HepG2 (cell line): ENCODE data around the gene ZFR2. TPM values are rescaled to one million over a fixed set of nuclear protein-coding genes. Genes with fewer than 3 reads are reported as not detected.

Source experiments
- CC2D1A ChIP-seq: sonication (generic); formaldehyde crosslinking; IDR thresholded peaks from 2 replicates; pipeline ENCODE4 v1.8.1; 2023; ENCODE audit warnings: mild to moderate bottlenecking, missing genetic modification reagents
- DNMT1 ChIP-seq: sonication (generic); formaldehyde crosslinking; IDR thresholded peaks from 2 replicates; pipeline ENCODE4 v1.5.1; 2020; ENCODE audit warnings: mild to moderate bottlenecking, missing genetic modification reagents
- ETV6 ChIP-seq: sonication (generic); formaldehyde crosslinking; conservative IDR thresholded peaks from 2 replicates; pipeline ENCODE4 v1.4.0; 2020; ENCODE audit warnings: missing genetic modification reagents
- KDM5A ChIP-seq: fragments of 200-600 bp; sonication (generic); IDR thresholded peaks from 2 replicates; pipeline ENCODE4 v1.7.0; 2018; ENCODE audit warnings: antibody characterized with exemption, mild to moderate bottlenecking, low read length, borderline replicate concordance
- NFYB ChIP-seq: sonication (generic); formaldehyde crosslinking; IDR thresholded peaks from 2 replicates; pipeline ENCODE4 v1.4.0; 2020; ENCODE audit warnings: missing genetic modification reagents
- POLR2G ChIP-seq: fragments of 200-400 bp; formaldehyde crosslinking; IDR thresholded peaks from 2 replicates; pipeline ENCODE4 v1.6.1; 2018; ENCODE audit warnings: mild to moderate bottlenecking, low read depth, low read length, moderate library complexity
- PRPF4 ChIP-seq: fragments of 200-400 bp; formaldehyde crosslinking; IDR thresholded peaks from 2 replicates; pipeline ENCODE4 v1.6.1; 2016; ENCODE audit warnings: low read length, low read depth; ENCODE audit not compliant: poor library complexity, severe bottlenecking
- SNRNP70 ChIP-seq: fragments of 200-400 bp; formaldehyde crosslinking; IDR thresholded peaks from 2 replicates; pipeline ENCODE4 v1.6.1; 2017; ENCODE audit warnings: mild to moderate bottlenecking, low read depth, low read length, moderate library complexity
- ZFP36 ChIP-seq: fragments of 150-350 bp; IDR thresholded peaks from 2 replicates; pipeline ENCODE4 v1.6.1; 2018; ENCODE audit warnings: borderline replicate concordance, low read length, low read depth; ENCODE audit not compliant: partially characterized antibody
- ZNF354B ChIP-seq: sonication (generic); formaldehyde crosslinking; IDR thresholded peaks from 2 replicates; pipeline ENCODE4 v1.8.0; 2022; ENCODE audit warnings: mild to moderate bottlenecking, missing genetic modification reagents
- ZNF460 ChIP-seq: sonication (generic); formaldehyde crosslinking; IDR thresholded peaks from 2 replicates; pipeline ENCODE4 v1.5.1; 2020; ENCODE audit warnings: missing genetic modification reagents, mild to moderate bottlenecking, borderline replicate concordance
- ZNF557 ChIP-seq: sonication (generic); formaldehyde crosslinking; IDR thresholded peaks from 2 replicates; pipeline ENCODE4 v1.4.0; 2020; ENCODE audit warnings: missing genetic modification reagents
- ZNF644 ChIP-seq: IDR thresholded peaks from 2 replicates; pipeline ENCODE4 v1.6.1; 2016; ENCODE audit warnings: low read depth
- ZNF652 ChIP-seq: IDR thresholded peaks from 2 replicates; pipeline ENCODE4 v1.6.1; 2016; ENCODE audit warnings: low read depth, borderline replicate concordance
- ZSCAN22 ChIP-seq: sonication (generic); formaldehyde crosslinking; IDR thresholded peaks from 2 replicates; pipeline ENCODE4 v1.4.0; 2020; ENCODE audit warnings: mild to moderate bottlenecking, missing genetic modification reagents
- polyA plus RNA-seq, 8 experiments: library from polyadenylated mRNA; depleted of rRNA in 3 of 8; stranded (reverse) in 7 of 8; unstranded in 1 of 8; fragments of >200 nt; fragmentation: Illumina TruSeq in 4 of 8; extraction: Trizol in 4 of 8; gene quantifications; 2 replicates each; pipeline versions ENCODE4 v1.2.1 to v1.2.3, GENCODE V29; 2011 to 2016; ENCODE audit warnings: low read depth in 4 of 8, missing spikeins in 1 of 8, mixed read lengths in 1 of 8; ENCODE audit not compliant: insufficient read depth in 1 of 8
- total RNA-seq, 5 experiments: library from RNA; depleted of rRNA; stranded (reverse); fragments of >200 nt; fragmentation: Illumina TruSeq; extraction: Trizol; gene quantifications; 2 replicates each; pipeline ENCODE4 v1.2.3, GENCODE V29; 2016; ENCODE audit warnings: low read depth in 1 of 5
- TF ChIP-seq, protein P1 (sequence below): sonication (generic); formaldehyde crosslinking; IDR thresholded peaks from 2 replicates; pipeline ENCODE4 v1.8.0; 2022; ENCODE audit warnings: mild to moderate bottlenecking, missing genetic modification reagents, borderline replicate concordance
- TF ChIP-seq, protein P2 (sequence below): sonication (generic); formaldehyde crosslinking; IDR thresholded peaks from 2 replicates; pipeline ENCODE4 v1.4.0; 2020; ENCODE audit warnings: missing genetic modification reagents
- TF ChIP-seq, protein P3 (sequence below): sonication (generic); formaldehyde crosslinking; IDR thresholded peaks from 2 replicates; pipeline ENCODE4 v1.4.0; 2020; ENCODE audit warnings: missing genetic modification reagents
- TF ChIP-seq, protein P4 (sequence below): fragments of 450-650 bp; IDR thresholded peaks from 2 replicates; pipeline ENCODE4 v1.6.1; 2017
- TF ChIP-seq, protein P5 (sequence below): sonication (generic); formaldehyde crosslinking; IDR thresholded peaks from 2 replicates; pipeline ENCODE4 v1.9.0; 2022; ENCODE audit warnings: low read depth, missing genetic modification reagents
- TF ChIP-seq, protein P6 (sequence below): sonication (generic); formaldehyde crosslinking; IDR thresholded peaks from 2 replicates; pipeline ENCODE4 v1.5.0; 2020; ENCODE audit warnings: missing genetic modification reagents

Gene ZFR2
- total and polyA plus RNA-seq, 2 of the 13 experiments (the other 11 are each of a cell fraction or from before 2014, with no cell fraction given): 0.37 to 0.69 TPM

DNA sequence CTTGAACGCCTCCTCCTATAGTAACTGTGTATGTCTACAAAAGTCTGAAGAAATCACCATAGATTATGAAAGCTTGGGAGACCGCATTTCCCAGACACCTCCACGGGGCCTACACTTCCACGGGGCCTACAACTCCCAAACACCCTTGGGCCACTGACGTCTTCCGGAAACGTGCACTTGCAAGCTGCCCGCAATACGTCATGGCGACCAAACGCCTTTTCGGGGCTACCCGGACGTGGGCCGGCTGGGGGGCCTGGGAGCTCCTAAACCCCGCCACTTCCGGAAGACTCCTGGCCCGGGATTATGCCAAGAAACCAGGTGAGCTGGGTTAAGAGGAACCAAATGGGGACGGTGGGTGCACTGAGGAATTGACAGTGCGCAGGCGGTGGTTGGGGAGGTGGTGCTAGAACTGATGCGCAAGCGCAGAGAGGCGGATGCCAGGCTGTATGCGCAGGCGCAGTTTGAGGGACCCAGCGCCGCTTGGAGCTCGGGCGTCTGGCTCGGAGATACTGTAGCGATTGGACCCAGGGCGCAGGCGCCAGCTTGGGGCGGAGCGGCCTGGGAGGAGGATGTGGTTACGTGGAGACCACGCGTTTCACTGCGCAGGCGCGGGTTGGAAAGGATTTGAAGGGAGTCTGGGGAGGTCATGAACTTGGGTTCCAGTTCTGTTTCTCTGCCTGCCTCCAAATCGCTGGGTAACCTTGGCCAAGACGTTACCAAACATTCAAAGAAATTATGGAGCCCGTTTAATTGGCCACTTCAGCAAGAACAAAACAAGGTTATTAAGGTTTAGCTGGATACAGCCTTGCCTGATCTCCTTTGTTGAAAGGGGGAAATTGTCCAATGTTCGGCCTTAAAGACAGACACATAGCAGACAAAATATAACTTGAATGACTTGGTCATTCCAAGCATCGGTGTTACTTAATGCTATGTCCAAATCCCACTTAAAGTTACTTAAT, 106.1 kb downstream of the ZFR2 start, which contains the start of gene MRPL54 (continued):
- TF ChIP-seq, protein P1, sequence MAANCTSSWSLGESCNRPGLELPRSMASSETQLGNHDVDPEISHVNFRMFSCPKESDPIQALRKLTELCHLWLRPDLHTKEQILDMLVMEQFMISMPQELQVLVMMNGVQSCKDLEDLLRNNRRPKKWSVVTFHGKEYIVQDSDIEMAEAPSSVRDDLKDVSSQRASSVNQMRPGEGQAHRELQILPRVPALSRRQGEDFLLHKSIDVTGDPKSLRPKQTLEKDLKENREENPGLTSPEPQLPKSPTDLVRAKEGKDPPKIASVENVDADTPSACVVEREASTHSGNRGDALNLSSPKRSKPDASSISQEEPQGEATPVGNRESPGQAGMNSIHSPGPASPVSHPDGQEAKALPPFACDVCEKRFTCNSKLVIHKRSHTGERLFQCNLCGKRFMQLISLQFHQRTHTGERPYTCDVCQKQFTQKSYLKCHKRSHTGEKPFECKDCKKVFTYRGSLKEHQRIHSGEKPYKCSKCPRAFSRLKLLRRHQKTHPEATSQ (CRISPR knock-in tag): peak; percentile 72; the same call in 1 of the 2 replicates
- no peak for TF ChIP-seq NFYB (CRISPR knock-in tag)
- TF ChIP-seq, protein P2, sequence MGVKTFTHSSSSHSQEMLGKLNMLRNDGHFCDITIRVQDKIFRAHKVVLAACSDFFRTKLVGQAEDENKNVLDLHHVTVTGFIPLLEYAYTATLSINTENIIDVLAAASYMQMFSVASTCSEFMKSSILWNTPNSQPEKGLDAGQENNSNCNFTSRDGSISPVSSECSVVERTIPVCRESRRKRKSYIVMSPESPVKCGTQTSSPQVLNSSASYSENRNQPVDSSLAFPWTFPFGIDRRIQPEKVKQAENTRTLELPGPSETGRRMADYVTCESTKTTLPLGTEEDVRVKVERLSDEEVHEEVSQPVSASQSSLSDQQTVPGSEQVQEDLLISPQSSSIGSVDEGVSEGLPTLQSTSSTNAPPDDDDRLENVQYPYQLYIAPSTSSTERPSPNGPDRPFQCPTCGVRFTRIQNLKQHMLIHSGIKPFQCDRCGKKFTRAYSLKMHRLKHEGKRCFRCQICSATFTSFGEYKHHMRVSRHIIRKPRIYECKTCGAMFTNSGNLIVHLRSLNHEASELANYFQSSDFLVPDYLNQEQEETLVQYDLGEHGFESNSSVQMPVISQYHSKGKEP: 0 out of 2 replicates have a peak, but pooled peaks have one; percentile 39
- TF ChIP-seq CC2D1A (CRISPR knock-in tag): no peak
- TF ChIP-seq, protein P3, sequence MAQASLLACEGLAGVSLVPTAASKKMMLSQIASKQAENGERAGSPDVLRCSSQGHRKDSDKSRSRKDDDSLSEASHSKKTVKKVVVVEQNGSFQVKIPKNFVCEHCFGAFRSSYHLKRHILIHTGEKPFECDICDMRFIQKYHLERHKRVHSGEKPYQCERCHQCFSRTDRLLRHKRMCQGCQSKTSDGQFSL (CRISPR knock-in tag): no peak
- peak; percentile 84 for TF ChIP-seq KDM5A
- TF ChIP-seq, protein P4, sequence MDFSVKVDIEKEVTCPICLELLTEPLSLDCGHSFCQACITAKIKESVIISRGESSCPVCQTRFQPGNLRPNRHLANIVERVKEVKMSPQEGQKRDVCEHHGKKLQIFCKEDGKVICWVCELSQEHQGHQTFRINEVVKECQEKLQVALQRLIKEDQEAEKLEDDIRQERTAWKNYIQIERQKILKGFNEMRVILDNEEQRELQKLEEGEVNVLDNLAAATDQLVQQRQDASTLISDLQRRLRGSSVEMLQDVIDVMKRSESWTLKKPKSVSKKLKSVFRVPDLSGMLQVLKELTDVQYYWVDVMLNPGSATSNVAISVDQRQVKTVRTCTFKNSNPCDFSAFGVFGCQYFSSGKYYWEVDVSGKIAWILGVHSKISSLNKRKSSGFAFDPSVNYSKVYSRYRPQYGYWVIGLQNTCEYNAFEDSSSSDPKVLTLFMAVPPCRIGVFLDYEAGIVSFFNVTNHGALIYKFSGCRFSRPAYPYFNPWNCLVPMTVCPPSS: no peak
- TF ChIP-seq, protein P5, sequence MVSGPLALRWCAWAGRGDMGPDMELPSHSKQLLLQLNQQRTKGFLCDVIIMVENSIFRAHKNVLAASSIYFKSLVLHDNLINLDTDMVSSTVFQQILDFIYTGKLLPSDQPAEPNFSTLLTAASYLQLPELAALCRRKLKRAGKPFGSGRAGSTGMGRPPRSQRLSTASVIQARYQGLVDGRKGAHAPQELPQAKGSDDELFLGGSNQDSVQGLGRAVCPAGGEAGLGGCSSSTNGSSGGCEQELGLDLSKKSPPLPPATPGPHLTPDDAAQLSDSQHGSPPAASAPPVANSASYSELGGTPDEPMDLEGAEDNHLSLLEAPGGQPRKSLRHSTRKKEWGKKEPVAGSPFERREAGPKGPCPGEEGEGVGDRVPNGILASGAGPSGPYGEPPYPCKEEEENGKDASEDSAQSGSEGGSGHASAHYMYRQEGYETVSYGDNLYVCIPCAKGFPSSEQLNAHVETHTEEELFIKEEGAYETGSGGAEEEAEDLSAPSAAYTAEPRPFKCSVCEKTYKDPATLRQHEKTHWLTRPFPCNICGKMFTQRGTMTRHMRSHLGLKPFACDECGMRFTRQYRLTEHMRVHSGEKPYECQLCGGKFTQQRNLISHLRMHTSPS (CRISPR knock-in tag): no peak
- no peak for TF ChIP-seq SNRNP70
- no peak for TF ChIP-seq ZNF460 (CRISPR knock-in tag)
- TF ChIP-seq ZNF557: no peak
- no peak for TF ChIP-seq ZNF644 (CRISPR knock-in tag)
- TF ChIP-seq, protein P6, sequence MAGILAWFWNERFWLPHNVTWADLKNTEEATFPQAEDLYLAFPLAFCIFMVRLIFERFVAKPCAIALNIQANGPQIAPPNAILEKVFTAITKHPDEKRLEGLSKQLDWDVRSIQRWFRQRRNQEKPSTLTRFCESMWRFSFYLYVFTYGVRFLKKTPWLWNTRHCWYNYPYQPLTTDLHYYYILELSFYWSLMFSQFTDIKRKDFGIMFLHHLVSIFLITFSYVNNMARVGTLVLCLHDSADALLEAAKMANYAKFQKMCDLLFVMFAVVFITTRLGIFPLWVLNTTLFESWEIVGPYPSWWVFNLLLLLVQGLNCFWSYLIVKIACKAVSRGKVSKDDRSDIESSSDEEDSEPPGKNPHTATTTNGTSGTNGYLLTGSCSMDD (CRISPR knock-in tag): no peak
- no peak for TF ChIP-seq ZSCAN22 (CRISPR knock-in tag)
- TF ChIP-seq ZFP36: no peak
- TF ChIP-seq DNMT1 (CRISPR knock-in tag): no peak
- no peak for TF ChIP-seq PRPF4
- no peak for TF ChIP-seq ETV6 (CRISPR knock-in tag)
- peak; percentile 97 for TF ChIP-seq POLR2G
- TF ChIP-seq ZNF354B (CRISPR knock-in tag): peak; percentile 79; the same call in 1 of the 2 replicates
- no peak for TF ChIP-seq ZNF652
